Activated T-cell treated with anti-CD3 and anti-CD28 coated beads for 24 hours (primary cell): Measurements from ENCODE around the gene WDR37.

Source experiments
- DNase-seq: peaks from one replicate; pipeline ENCODE4 v3.0.0-alpha.2; 2020; ENCODE audit warnings: low read depth

Gene WDR37

DNA sequence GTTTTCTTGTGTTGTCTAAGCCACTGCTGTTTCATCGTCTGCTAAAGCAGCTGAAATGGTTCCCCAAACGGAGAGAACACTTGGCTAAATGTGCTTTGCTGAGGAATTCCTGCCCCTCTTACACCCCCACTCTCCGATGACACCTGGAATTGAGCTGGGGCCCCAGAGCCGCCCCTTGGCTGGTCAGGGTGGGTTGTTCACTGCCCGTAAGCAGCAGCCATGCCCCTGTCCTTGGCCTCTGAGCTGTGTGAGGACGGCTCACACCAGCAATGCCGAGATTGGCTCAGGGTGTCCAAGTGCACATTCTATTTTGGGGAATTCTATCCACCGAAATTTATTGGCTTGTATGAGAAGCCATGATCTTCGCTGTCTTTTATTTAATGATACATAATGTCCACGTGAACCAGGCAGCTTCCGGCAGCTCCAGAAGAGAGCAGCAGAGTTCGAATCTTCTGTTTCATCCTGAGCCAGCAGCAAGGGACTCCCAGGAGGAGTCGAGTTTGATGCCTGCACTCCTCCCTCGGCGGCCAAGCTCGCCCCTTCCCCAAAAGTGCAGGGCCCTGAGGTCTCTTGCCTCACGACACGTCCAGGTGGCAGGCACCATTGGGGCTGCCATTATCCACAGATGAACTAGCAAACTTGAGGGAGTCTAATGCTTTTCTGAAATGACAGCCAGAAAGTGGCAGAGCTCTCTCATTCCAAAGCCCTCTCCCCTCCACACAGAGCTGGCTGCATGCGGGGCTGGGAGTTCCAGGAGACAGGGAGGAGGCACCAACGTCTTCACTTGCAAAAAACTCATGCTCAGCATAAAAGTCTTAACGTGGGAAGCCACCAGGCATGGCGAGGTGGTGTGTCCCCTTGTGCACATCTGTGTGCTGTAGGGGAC, 114.0 kb downstream of the WDR37 start:
- DNase-seq, result no peak

DNA sequence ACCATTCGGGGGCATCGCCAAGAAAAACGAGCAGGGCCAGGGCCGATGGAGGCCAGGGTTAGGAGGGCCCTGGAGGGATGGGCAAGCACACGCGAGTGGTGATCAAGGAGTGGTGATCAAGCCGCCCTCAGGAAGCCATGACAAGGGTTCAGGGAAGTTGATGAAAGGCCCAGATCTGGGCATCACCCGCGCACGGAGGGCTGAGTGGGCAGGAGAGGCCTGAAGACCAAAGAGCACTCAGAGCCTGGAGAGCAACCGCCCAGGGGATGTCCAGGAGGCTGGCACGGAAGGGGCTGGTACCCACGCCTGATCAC, 114.6 kb downstream of the WDR37 start:
- no peak for DNase-seq

DNA sequence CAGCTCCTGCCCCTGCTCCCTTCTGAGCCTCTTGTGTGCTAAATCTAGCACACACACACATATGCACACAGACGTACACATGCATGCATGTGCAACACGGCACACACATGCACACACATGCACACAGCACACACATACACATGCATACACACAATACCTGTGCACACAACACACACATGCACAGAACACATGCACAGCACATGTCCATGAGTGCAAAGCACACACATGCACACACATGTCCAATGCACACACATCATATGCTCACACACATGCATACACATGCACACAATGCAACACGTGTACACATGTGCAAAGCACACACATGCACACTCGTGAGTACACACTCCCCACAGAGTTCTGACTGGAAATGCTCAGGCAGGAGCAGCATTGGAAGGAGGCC, 115.0 kb downstream of the WDR37 start:
- no peak for DNase-seq

DNA sequence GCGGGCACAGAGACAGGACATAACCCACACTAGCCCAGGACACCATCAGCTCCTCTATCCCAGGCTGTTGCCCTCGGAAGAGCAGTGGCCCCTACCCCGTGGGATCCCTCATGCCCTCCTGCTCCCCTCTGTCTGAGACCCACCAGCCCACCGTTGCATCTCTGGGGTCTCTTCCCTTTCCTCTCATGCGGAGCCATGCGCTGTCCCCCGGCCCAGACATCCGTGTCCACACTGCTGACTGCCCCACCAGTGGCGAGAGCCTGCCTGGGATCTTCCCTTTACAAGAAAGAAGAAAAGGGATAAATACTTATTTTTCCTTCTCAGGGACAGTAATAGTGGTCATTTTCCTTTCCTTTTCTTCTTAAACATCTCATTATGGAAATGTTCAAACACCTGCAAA, 115.4 kb downstream of the WDR37 start:
- DNase-seq, result no peak

DNA sequence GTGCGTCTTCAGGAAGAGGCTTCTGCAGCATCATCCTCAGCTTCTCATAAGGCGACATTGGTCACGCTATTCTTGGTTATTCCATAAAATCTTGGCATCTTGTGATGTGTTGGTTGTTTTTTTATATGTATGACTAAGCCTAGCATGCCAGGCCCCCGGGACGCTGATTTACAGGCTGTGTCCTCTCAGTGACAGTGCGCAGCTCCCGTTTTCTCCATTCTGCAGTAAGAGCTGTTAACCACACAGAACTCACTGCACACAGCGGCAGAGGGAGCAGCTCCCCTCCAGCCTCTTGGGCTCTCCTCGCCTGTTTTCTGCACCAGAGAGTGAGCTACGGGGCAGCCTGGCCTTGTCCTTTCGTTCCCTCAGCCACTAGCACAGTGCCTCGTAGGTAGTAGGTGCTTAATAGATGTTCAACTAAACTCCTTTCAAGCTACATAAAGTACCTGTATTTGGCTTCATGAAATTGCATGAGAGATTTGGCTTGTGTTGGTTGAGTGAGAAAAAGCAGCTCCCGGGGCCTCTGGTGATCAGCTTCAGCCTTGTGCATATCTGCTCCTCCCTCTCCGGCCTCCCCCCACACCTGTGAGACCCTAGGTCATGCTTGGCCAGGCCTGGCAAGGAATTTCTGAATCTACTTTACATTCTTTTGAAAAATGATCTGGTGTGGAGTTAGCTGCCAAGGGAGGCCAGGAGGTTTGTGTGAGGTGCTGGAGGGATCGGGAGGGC, 116.2 kb downstream of the WDR37 start:
- DNase-seq, result no peak

DNA sequence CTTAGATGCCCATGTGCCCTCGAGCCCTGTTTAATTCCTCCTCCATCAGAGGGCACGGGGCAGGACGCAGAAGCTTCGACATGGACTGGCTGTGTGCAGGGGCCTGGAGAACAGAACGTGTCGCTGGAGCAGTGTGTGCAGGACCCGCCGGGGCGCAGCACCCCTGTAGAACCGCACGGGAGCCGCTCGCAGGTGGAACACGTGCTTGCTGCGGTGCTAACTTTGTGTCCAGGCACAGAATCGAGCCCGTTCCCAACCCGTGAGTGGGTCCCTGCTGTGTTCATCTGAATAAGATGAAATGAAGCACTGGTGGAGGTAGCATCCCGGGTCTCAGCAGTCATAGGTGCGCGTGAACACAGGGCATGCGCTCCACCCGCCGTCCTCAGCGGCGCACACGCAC, 116.9 kb downstream of the WDR37 start:
- no peak for DNase-seq

DNA sequence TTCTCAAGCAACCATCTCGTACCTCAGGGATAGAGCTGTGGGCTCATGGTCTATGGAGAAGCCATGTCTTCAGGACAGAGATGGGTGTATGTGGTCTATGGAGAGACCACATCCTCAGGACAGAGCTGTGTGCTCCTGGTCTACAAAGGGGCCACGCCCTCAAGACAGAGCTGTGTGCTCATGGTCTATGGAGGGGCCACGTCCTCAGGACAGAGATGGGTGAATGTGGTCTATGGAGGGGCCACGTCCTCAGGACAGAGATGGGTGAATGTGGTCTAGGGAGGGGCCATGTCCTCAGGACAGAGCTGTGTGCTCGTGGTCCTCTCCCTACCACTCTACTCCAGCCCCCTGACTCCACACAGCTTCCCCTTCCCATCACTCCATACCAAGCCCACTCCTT, 117.8 kb downstream of the WDR37 start:
- no peak for DNase-seq

DNA sequence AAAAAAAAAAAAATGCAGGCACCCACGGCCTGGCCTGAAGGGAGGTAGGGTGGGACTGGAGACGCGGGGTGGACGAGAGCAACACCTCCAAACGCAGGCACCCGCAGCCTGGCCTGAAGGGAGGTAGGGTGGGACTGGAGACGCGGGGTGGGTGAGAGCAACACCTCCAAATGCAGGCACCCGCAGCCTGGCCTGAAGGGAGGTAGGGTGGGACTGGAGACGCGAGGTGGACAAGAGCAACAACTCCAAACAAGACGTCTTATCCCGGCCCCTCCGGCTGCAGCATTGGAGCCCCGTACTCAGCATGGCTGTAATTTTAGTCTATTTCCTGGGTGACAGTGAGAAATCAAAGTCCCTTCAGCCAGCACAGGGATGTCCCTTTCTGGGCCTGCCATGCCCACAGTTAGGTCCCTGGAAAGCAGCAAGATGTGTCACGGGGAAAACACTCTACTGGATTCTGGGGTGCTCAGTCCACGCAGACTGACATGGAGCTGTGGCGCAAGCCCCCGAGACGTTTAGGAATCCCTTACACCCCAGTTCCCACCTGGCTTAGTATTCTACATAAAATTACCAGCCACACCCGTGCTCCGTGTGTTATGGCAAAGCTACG, 119.9 kb downstream of the WDR37 start:
- DNase-seq, result no peak

DNA sequence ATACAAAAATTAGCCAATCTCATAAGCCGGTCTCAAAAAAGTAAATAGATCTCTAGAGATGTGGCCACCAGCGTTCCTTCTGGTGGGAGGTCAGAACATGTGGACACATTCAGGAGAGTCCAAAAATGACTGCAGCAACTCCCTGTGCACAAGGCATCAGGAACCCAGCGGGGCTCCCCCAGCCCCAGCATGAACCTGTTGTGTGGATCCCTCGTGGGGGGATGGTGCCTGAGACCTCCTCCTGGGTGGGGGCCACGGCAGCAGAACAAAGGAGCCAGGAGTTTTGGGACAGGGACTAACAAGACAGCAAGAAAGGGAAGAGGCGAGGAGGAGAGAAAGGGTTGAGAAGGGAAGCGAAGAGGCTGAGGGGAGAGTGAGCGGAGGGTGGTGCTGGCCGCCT, 121.8 kb downstream of the WDR37 start:
- no peak for DNase-seq

DNA sequence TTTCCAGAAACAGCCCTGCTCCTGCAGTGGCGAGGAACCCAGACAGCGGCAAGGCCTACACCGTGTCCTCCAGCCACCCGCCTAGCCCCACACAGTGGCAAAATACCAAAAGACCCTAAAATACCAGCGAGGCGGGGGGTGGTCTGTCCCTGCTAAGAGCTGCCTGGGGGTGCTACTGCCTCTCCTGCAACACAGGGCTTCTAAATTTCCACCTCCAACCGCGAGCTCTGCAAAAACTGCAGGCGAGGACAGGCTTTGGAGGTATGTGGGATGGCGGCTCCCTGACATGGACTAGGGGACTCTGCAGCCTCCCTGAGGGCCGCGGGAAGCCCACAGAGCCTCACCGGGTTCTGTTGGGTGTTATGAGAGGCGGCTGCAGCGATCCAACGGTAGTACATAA, 122.3 kb downstream of the WDR37 start:
- no peak for DNase-seq

DNA sequence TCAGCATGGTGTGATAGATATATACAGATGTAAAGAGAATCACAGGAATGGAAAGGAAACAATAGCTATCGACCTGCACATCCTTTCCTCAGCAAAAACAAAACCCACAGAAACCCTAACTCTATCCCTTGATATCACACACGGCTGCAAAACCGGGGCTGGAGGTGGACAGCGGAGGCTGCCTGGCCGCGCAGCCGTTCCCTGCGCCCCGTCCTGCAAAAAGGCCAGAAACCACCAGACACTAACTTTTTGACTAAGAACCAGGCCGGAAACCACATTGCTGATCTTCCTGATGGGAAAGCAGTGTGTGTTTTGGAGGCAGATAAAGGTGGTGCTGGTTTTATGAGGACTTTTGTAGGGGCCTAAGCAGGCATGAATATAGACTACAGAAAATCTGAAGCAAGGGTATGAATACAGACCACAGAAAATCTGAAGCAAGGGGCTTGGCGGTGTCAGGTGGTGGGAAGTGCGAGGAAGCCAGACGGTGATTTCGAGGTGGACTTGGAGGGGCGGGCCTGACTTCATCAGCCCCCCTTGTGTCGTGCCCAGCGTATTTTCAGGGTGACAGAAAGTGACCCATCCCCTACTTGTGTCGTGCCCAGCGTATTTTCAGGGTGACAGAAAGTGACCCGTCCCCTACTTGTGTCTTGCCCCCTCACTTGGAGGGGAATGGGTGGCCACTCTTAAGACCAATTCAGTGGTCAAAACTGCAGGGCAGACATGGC, 123.3 kb downstream of the WDR37 start:
- DNase-seq, result no peak

DNA sequence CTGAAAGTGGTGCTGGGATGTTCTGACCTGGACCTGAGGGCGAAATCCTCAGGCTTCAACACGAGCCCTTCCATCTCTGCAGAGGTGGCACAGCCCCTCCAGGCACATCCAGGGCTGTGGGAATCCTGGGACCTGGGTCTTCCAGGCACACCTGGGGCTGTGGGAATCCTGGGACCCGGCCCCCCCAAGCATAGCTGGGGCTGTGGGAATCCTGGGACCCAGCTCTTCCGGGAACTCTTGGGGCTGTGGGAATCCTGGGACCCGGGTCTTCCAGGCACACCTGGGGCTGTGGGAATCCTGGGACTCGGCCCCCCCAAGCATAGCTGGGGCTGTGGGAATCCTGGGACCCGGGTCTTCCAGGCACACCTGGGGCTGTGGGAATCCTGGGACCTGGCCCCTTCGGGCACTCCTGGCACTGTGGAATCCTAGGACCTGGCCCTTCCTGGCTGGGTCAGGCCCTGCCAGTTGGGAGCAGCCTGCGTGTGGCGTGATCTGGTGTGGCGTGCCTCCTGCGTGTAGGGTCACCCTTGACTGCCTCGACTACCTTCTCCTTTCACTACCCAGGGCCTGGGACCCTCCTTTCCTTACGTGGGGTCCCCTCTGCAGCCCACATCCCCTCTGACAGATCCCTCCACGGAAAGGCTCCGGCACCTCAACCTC, 124.0 kb downstream of the WDR37 start:
- DNase-seq, result no peak

DNA sequence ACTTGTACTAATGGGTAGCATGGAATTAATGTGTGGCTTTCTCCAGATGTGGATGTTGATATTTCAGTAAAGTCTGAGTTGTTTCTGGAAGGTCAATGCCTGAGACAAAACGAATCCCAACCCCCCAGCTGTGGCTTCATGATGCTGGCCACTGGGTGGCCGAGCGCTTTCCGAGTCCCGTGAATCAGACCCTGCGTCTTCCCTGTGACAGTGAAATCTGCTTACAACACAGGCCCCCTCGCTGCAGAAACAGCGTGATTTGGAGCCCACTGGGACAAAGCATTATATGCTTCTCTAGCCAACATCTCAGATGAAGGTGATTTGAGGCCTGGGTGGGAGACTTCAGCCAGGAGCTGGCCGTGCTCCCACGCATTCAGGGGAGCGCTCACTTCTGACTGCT, 124.7 kb downstream of the WDR37 start:
- DNase-seq, result no peak
